GDM1 (cell line): ENCODE results near the gene NECTIN2.
A peak's percentile ranks its signal among the peaks of the same experiment; 100 is the strongest.
"Not testable (repeated sequence)": the region's sequence is repeated elsewhere in the genome, so short reads cannot be mapped to it uniquely, and the experiment has no call there.

Experiments used
- DNase-seq: peaks from one replicate; lab custom pipeline; 2025; lab: John Stamatoyannopoulos, UW

Gene NECTIN2

GRCh38 chr19:44851427-44851826 is 5.3 kb downstream of the NECTIN2 start:
- peak; percentile 50 for DNase-seq

GRCh38 chr19:44855606-44856005 is 9.5 kb downstream of the NECTIN2 start:
- no peak for DNase-seq

DNA sequence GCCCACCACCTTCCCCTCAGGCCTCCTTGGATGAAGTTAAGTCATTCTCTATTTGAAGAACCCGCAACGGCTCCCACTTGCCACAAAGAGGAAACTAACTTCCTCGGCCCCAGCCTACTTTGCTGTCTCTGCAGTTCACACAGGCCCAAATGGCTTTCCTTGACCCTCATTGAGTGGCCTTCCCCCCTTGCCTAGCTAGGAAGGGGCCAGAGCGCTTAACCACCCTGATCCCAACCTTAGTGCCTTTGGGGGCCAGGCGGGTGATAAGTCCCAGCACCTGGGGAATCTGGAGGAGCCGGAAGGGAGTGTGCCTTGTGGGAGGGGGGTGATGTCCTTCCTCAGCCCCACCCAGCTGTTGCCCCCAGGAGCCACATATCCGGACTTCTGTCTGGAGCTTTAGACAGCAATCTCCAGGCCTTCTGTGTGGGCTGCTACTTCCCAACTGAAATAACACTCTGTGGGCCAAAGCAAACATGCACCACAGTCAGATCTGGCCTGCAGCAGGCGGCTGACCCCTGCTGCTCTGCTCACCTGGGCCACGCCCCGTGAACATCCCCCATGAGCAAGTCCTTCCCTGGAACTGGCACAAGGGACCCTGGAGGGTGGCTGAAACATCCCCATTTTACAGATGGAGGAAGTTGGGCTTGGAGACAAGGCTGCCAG is 10.5 kb downstream of the NECTIN2 start:
- DNase-seq: peak; percentile 93

- no peak for DNase-seq
Observed at GRCh38 chr19:44857837-44858236, 11.7 kb downstream of the NECTIN2 start.

DNA sequence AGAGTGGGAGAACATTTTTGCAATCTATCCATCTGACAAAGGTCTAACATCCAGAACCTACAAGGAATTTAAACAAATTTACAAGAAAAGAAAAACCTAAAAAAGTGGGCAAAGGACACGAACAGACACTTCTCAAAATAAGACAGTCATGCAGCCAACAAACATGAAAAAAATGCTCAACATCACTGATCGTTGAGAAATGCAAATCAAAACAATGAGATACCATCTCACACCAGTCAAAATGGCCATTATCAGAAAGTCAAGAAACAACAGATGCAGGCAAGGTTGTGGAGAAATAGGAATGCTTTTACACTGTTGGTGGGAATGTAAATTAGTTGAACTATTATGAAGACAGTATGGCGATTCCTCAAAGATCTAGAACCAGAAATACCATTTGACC is 15.5 kb downstream of the NECTIN2 start:
- not testable (repeated sequence) for DNase-seq

GRCh38 chr19:44863990-44864389 is 17.9 kb downstream of the NECTIN2 start:
- DNase-seq: no peak

DNA sequence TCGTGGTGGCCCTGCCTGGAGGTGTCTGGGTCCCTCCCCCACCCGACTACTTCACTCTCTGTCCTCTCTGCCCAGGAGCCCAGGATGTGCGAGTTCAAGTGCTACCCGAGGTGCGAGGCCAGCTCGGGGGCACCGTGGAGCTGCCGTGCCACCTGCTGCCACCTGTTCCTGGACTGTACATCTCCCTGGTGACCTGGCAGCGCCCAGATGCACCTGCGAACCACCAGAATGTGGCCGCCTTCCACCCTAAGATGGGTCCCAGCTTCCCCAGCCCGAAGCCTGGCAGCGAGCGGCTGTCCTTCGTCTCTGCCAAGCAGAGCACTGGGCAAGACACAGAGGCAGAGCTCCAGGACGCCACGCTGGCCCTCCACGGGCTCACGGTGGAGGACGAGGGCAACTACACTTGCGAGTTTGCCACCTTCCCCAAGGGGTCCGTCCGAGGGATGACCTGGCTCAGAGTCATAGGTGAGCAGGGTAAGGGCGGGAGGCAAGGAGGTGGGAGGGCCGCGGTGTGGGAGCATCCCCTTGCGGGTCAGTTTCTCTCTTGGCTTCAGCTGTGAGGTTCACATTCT is 19.2 kb downstream of the NECTIN2 start:
- DNase-seq: no peak

GRCh38 chr19:44866664-44867063 is 20.6 kb downstream of the NECTIN2 start:
- DNase-seq: no peak

DNA sequence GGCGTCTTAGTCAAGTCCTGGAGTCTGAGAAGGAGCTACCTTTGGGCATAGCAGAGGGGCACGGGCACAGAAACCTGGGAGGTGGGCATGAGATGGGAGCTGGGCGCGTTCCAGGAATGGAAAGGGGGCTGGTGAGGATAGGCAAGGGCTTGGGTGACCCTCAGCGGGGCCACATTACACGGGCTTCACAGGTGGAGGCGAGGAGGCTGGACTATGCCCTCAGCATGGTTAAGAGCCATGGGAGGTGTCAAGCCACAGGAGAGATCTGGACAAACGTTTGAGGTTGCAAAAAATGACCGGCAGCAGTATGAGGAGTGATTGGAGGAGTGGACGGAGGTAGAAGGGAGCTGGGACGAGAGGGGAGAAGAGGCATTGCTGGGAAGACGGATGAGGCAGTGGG is 21.5 kb downstream of the NECTIN2 start:
- no peak for DNase-seq

DNA sequence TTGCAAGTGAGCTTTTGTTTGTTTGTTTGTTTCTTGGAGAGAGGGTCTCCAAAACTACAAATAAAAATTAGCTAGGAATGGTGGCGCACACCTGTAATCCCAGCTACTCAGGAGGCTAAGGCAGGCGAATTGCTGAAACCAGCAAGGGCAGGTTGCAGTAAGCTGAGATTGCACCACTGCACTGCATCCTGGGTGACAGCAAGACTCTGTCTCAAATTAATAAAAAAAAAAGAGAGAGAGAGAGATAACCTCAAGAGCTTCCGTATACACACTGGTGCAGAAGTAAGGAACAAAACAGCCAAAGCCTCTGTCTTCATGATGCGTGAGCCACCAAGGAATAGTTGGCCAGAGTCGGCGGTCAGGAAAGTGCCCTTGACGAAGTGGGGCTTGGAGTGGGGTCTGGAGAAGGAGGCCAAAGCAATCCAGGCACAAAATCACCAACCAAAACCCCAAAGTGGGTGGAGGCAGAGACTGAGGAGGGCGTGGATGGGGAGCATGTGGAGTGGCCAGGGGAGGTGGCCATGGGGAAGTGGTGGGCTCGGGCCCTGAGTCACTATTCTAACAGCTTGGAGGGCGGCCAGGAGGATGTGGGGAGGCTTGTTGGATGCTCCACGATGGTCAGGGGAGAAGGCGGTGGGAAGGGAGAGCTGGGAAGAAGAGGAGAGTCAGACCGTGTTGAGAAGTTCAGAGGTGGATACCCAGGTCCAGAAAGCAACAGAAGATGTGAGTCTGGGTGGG is 23.8 kb downstream of the NECTIN2 start:
- DNase-seq: peak; percentile 14

- DNase-seq: no peak
Observed at GRCh38 chr19:44871809-44872208, 25.7 kb downstream of the NECTIN2 start.

- no peak for DNase-seq
Observed at GRCh38 chr19:44872661-44873060, 26.6 kb downstream of the NECTIN2 start.

DNA sequence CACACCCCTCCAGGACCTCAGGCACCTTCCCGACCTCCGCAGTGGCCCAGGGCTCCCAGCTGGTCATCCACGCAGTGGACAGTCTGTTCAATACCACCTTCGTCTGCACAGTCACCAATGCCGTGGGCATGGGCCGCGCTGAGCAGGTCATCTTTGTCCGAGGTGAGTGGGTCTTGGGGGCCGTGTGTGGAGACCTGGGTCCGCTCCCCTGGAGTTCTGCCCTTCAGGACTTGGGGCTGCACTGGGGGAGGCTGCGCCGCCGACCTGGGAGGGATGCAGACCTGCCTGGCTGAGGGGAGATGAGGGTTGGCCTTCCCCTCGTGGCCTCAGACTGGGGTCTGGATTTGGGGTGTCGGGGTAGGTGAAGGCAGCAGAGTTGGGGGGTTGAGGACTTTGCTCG is 28.2 kb downstream of the NECTIN2 start:
- no peak for DNase-seq

GRCh38 chr19:44875666-44876451 is 29.8 kb downstream of the NECTIN2 start:
- no peak for DNase-seq

GRCh38 chr19:44876930-44877535 is 30.9 kb downstream of the NECTIN2 start:
- DNase-seq: peak; percentile 30

GRCh38 chr19:44878120-44878865 is 32.2 kb downstream of the NECTIN2 start:
- DNase-seq: no peak

- no peak for DNase-seq
Observed at GRCh38 chr19:44879309-44880065, 33.4 kb downstream of the NECTIN2 start.

DNA sequence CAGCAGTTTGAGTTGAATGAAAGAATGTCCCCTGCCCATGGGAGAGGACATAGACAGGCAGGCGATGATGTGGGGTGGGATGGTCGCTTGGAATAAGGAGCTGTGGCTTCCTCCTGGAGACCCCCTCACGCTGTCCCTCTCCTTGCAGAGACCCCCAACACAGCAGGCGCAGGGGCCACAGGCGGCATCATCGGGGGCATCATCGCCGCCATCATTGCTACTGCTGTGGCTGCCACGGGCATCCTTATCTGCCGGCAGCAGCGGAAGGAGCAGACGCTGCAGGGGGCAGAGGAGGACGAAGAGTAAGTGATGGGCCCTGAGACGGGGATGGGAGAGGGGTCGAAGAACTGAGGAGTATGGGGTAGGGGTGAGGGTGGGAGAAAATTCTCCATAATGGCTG is 36.0 kb downstream of the NECTIN2 start:
- no peak for DNase-seq

GRCh38 chr19:44882619-44883397 is 36.7 kb downstream of the NECTIN2 start:
- not testable (repeated sequence) for DNase-seq

DNA sequence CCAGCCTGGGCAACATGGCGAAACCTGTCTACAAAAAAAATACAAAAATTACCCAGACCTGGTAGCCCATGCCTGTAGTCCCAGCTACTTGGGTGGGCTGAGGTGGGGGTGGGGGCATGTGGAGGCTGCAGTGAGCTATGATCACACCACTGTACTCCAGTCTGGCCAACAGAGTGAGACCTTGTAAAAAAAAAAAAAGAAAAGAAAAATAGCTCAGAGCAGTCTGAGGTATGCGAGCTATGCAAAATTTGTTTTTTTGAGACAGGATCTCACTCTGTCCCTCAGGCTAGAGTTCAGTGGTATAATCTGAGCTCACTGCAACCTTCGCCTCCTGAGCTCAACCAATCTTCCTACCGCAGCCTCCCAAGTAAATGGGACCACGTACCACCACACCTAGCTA is 37.8 kb downstream of the NECTIN2 start:
- DNase-seq: no peak
